ENCODE data around the gene ARL14.

The ARL14 gene

DNA sequence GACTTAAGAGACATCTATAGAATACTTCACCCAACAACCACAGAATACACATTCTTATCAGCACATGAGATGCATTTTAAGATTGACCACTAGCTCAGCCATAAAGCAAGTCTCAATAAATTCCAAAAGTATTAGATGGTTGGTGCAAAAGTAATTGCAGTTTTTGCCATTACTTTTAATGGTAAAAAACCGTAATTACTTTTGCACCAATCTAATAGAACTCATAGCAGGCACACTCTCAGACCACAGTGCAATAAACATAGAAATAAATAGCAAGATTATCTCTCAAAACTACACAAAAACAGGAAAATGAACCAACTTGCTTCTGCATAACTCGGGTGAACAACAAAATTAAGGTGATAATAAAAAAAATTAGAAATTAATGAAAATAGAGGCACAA lies 45.4 kb downstream of the ARL14 start:
- DNase-seq (ENCODE audit: low read depth) = no peak

DNA sequence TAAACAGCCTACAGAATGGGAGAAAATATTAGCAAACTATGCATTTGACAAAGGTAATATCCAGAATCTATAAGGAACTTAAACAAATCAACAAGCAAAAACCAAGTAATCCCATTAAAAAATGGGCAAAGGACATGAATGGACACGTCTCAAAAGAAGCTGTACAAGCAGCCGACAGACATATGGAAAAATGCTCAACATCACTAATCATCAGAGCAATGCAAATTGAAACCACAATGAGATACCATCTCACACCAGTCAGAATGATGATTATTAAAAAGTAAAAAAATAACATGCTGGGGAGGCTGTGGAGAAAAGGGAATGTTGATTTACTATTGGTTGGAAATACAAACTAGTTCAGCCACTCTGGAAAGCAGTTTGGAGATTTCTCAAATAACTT lies 48.4 kb downstream of the ARL14 start:
- no peak for DNase-seq (ENCODE audit: low read depth)
